ENCODE data around the gene TYW1B. TPM values are rescaled to one million over a fixed set of nuclear protein-coding genes. Genes with fewer than 3 reads are reported as not detected.
"Not testable (repeated sequence)": the region's sequence is repeated elsewhere in the genome, so short reads cannot be mapped to it uniquely, and the experiment has no call there.

Gene TYW1B
- total and polyA plus RNA-seq, 2 donors (not counting 3 experiments of a cell fraction or from before 2014, with no cell fraction given): 0.69 to 2.7 TPM

DNA sequence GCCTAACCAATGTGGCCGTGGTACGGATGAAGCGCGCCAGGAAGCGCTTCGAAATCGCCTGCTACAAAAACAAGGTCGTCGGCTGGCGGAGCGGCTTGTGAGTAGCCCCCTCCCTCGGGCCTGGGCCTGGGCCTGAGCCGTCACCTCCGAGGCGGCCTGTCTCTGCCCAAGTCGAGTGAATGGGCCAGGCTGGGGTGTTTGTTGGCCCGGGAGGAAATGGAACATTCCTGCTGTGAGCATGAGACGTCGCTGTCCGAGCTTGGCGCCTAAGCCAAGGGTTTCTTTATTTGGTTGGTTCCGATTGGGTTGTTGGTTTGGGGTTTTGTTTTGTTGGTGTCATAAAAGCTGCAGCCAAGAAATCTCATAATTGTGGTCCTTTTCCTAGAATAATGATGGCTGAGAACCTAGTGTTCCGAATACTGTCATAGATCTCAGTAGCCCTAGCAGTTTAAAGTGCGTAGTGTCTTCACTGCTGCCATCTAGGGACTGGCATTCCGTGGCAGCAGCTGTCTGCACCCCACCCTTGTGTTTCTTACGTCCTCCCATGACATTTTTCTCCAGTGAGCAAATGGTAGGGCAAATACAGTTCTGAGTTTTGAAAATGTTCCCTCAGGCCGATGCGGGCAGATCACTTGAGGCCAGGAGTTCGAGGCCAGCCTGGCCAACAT is 1.8 kb upstream of the TYW1B start:
- FAIRE-seq (peak; percentile 82), DNase-seq (ENCODE audit: low read depth, low spot score) (peak; percentile 78)
- Histone ChIP-seq H3K9ac (replicated peaks; ENCODE audit: extremely low read depth, insufficient read depth, low read length) (peak overlapping the region; percentile 72), H3K4me3 (replicated peaks in 1 of 3; ENCODE audit: insufficient read depth in 1 of 3, low read depth in 1 of 3, low read length in 3 of 3) (peak overlapping the region; percentile 72 to 84 (median 79)), H3K27ac (ENCODE audit: insufficient read depth, low read depth, low read length) (peak overlapping the region; percentile 75), H3K4me2 (ENCODE audit: insufficient read depth, low read length) (peak overlapping the region; percentile 86), H2AFZ (ENCODE audit: low read depth, low read length) (peak overlapping the region; percentile 46), H3K79me2 (ENCODE audit: control insufficient read depth, insufficient read depth, low read length) (peaks cover 26% of the 10 kb centered on the region)
- intact Hi-C loops (cut with micrococcal nuclease): loop anchor here (2.0 kb wide), 2 partner anchors 77 to 85 kb away; no protein-coding TSS in a partner anchor
- POLR2A ChIA-PET; dilution Hi-C loops (cut with MboI; ENCODE audit: extremely low pct_ligation_motif_present, low sequenced_read_pairs); H3K9me1 ChIP-seq (replicated peaks; ENCODE audit: control insufficient read depth, extremely low read depth, insufficient read depth, low read length); H3K4me1 ChIP-seq (ENCODE audit: control insufficient read depth, extremely low read depth, insufficient read depth, low read length); H3K27me3 ChIP-seq (ENCODE audit: control insufficient read depth in 2 of 2, insufficient read depth in 2 of 2, low read length in 2 of 2); H3K36me3 ChIP-seq (ENCODE audit: control insufficient read depth in 2 of 2, extremely low read depth in 1 of 2, insufficient read depth in 2 of 2, low read length in 2 of 2); H4K20me1 ChIP-seq (replicated peaks; ENCODE audit: control insufficient read depth, extremely low read depth, insufficient read depth, low read length); H3K9me3 ChIP-seq (replicated peaks; ENCODE audit: control insufficient read depth, insufficient read depth, low read length): not testable (repeated sequence)
- TF ChIP-seq, protein P1, sequence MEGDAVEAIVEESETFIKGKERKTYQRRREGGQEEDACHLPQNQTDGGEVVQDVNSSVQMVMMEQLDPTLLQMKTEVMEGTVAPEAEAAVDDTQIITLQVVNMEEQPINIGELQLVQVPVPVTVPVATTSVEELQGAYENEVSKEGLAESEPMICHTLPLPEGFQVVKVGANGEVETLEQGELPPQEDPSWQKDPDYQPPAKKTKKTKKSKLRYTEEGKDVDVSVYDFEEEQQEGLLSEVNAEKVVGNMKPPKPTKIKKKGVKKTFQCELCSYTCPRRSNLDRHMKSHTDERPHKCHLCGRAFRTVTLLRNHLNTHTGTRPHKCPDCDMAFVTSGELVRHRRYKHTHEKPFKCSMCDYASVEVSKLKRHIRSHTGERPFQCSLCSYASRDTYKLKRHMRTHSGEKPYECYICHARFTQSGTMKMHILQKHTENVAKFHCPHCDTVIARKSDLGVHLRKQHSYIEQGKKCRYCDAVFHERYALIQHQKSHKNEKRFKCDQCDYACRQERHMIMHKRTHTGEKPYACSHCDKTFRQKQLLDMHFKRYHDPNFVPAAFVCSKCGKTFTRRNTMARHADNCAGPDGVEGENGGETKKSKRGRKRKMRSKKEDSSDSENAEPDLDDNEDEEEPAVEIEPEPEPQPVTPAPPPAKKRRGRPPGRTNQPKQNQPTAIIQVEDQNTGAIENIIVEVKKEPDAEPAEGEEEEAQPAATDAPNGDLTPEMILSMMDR (IDR thresholded peaks at IDR 0.05; ENCODE audit: extremely low read depth in 1 of 2, insufficient read depth in 1 of 2, low read depth in 1 of 2, low read length in 2 of 2): peak; percentile 20 to 21
- CTCF ChIA-PET: interaction anchor here (2.1 kb wide), 1 partner anchor 85 kb away, joined by 8 read pairs; no protein-coding TSS in a partner anchor
- BruUV-seq (replicated peaks): TSS peak; percentile 58

DNA sequence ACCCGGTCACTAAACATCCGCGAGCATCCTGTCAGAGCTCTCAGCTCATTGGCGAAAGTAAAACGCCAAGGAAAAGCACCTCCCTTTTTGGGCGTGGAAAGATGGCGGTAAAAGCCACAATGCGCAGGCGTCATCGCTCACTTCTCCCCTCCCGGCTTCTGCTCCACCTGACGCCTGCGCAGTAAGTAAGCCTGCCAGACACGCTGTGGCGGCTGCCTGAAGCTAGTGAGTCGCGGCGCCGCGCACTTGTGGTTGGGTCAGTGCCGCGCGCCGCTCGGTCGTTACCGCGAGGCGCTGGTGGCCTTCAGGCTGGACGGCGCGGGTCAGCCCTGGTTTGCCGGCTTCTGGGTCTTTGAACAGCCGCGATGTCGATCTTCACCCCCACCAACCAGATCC is 1.3 kb upstream of the TYW1B start:
- CTCF ChIA-PET: interaction anchor here (2.1 kb wide), 1 partner anchor 86 kb away, joined by 8 read pairs; no protein-coding TSS in a partner anchor
- TF ChIP-seq POLR2AphosphoS5 (IDR thresholded peaks at IDR 0.05; ENCODE audit: insufficient read depth, low read depth, low read length) (peak; percentile 59), POLR2A (IDR thresholded peaks at IDR 0.05; ENCODE audit: low read depth, low read length) (peak; percentile 61)
- BruUV-seq (replicated peaks); H4K20me1 ChIP-seq (replicated peaks; ENCODE audit: control insufficient read depth, extremely low read depth, insufficient read depth, low read length); H3K9me1 ChIP-seq (replicated peaks; ENCODE audit: control insufficient read depth, extremely low read depth, insufficient read depth, low read length); H3K27me3 ChIP-seq (ENCODE audit: control insufficient read depth in 2 of 2, insufficient read depth in 2 of 2, low read length in 2 of 2); H3K4me2 ChIP-seq (ENCODE audit: insufficient read depth, low read length); POLR2A ChIA-PET; H3K36me3 ChIP-seq (ENCODE audit: control insufficient read depth in 2 of 2, extremely low read depth in 1 of 2, insufficient read depth in 2 of 2, low read length in 2 of 2); H3K9me3 ChIP-seq (replicated peaks; ENCODE audit: control insufficient read depth, insufficient read depth, low read length); dilution Hi-C loops (cut with MboI; ENCODE audit: extremely low pct_ligation_motif_present, low sequenced_read_pairs); H3K4me1 ChIP-seq (ENCODE audit: control insufficient read depth, extremely low read depth, insufficient read depth, low read length): not testable (repeated sequence)
- peak; percentile 99 for DNase-seq (ENCODE audit: low read depth, low spot score)
- H3K4me3 ChIP-seq (replicated peaks in 1 of 3; ENCODE audit: insufficient read depth in 1 of 3, low read depth in 1 of 3, low read length in 3 of 3): peak overlapping the region; percentile 72 to 84 (median 79)
- peak overlapping the region; percentile 72 for H3K9ac ChIP-seq (replicated peaks; ENCODE audit: extremely low read depth, insufficient read depth, low read length)
- peak; percentile 90 for FAIRE-seq
- peaks cover 26% of the 10 kb centered on the region for H3K79me2 ChIP-seq (ENCODE audit: control insufficient read depth, insufficient read depth, low read length)
- intact Hi-C loops (cut with micrococcal nuclease): loop anchor here (2.0 kb wide), 2 partner anchors 76 to 86 kb away; no protein-coding TSS in a partner anchor
- H2AFZ ChIP-seq (ENCODE audit: low read depth, low read length): peak overlapping the region; percentile 46
- H3K27ac ChIP-seq (ENCODE audit: insufficient read depth, low read depth, low read length): peak overlapping the region; percentile 75
